GM21360 (cell line): ENCODE measurements around the gene PDE7B.

ENCODE experiments used
- ATAC-seq: cut with Tn5 transposase; IDR thresholded peaks from one replicate; pipeline ENCODE4 v1.9.1; 2021; ENCODE audit warnings: mild to moderate bottlenecking, moderate library complexity; ENCODE audit not compliant: unreplicated experiment

PDE7B gene

GRCh38 chr6:135922174-135922573 lies 70.7 kb downstream of the PDE7B start:
- peak; percentile 41 for ATAC-seq

- no peak for ATAC-seq
These were observed 71.2 kb downstream of the PDE7B start for GRCh38 chr6:135922746-135923145.

GRCh38 chr6:135932651-135933050 lies 81.2 kb downstream of the PDE7B start:
- no peak for ATAC-seq

GRCh38 chr6:135935941-135936601 lies 84.6 kb downstream of the PDE7B start:
- no peak for ATAC-seq

- ATAC-seq: no peak
These were observed 85.1 kb downstream of the PDE7B start for GRCh38 chr6:135936606-135937005.

- ATAC-seq: no peak
These were observed 85.6 kb downstream of the PDE7B start for GRCh38 chr6:135937106-135937505.

GRCh38 chr6:135938576-135939207 lies 87.2 kb downstream of the PDE7B start:
- no peak for ATAC-seq

GRCh38 chr6:135939208-135939591 lies 87.7 kb downstream of the PDE7B start:
- ATAC-seq: no peak

GRCh38 chr6:135940616-135941167 lies 89.2 kb downstream of the PDE7B start:
- ATAC-seq: no peak

GRCh38 chr6:135941275-135942025 lies 89.9 kb downstream of the PDE7B start:
- ATAC-seq: no peak

- ATAC-seq: no peak
These were observed 92.6 kb downstream of the PDE7B start for GRCh38 chr6:135944120-135944519.

- no peak for ATAC-seq
These were observed 95.2 kb downstream of the PDE7B start for GRCh38 chr6:135946674-135947073.

- no peak for ATAC-seq
These were observed 99.2 kb downstream of the PDE7B start for GRCh38 chr6:135950669-135951068.

GRCh38 chr6:135951169-135951568 lies 99.7 kb downstream of the PDE7B start:
- ATAC-seq: no peak

GRCh38 chr6:135953818-135954217 lies 102.3 kb downstream of the PDE7B start:
- no peak for ATAC-seq

GRCh38 chr6:135955099-135955498 lies 103.6 kb downstream of the PDE7B start:
- no peak for ATAC-seq

- ATAC-seq: no peak
These were observed 111.2 kb downstream of the PDE7B start for GRCh38 chr6:135962731-135963130.

- ATAC-seq: no peak
These were observed 119.2 kb downstream of the PDE7B start for GRCh38 chr6:135970750-135971149.

GRCh38 chr6:135971351-135971750 lies 119.8 kb downstream of the PDE7B start:
- ATAC-seq: no peak

GRCh38 chr6:135972150-135972549 lies 120.6 kb downstream of the PDE7B start:
- no peak for ATAC-seq

GRCh38 chr6:135972586-135972985 lies 121.1 kb downstream of the PDE7B start:
- ATAC-seq: no peak

- ATAC-seq: no peak
These were observed 122.9 kb downstream of the PDE7B start for GRCh38 chr6:135974426-135974825.
